ENCODE measurements around the gene ADGRG1.

DNA sequence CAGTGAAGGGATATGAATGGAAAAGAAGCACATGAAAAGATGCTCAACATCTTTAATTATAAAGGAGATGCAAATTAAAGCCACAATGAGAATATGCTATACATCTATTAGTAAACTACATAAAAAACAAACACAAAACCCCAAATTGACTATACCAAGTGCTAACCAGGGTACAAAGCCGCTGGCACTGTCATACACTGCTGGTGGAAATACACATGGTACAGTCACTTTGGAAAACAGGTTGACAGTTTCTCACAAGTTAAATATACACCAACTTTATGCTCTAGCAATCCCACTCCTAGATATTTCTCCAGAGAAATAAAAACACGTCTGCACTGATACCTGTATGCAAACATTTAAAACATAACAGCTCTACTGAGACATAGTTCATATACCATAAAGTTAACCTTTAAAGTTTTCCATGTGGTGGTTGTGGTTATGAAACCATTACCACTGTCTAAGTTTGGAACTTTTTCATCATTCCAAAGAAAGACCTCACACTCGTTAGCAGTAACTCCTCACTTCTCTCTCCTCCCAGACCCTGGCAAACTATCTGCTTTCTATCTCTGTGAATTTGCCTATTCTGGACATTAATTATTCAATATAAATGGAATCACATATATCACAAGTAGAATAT is 43.3 kb upstream of the ADGRG1 start:
- TF ChIP-seq NFYB (CRISPR knock-in tag; conservative IDR thresholded peaks at IDR 0.05; ENCODE audit: low read depth), result no peak
- TF ChIP-seq E2F1 (CRISPR knock-in tag; IDR thresholded peaks at IDR 0.05), result no peak
- TF ChIP-seq, protein P1, sequence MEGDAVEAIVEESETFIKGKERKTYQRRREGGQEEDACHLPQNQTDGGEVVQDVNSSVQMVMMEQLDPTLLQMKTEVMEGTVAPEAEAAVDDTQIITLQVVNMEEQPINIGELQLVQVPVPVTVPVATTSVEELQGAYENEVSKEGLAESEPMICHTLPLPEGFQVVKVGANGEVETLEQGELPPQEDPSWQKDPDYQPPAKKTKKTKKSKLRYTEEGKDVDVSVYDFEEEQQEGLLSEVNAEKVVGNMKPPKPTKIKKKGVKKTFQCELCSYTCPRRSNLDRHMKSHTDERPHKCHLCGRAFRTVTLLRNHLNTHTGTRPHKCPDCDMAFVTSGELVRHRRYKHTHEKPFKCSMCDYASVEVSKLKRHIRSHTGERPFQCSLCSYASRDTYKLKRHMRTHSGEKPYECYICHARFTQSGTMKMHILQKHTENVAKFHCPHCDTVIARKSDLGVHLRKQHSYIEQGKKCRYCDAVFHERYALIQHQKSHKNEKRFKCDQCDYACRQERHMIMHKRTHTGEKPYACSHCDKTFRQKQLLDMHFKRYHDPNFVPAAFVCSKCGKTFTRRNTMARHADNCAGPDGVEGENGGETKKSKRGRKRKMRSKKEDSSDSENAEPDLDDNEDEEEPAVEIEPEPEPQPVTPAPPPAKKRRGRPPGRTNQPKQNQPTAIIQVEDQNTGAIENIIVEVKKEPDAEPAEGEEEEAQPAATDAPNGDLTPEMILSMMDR (IDR thresholded peaks at IDR 0.05), result no peak
- no peak for TF ChIP-seq TEAD4 (CRISPR knock-in tag; IDR thresholded peaks at IDR 0.05)
- no peak for TF ChIP-seq PRRX2 (CRISPR knock-in tag; IDR thresholded peaks at IDR 0.05)
- TF ChIP-seq ZBTB43 (CRISPR knock-in tag; IDR thresholded peaks at IDR 0.05), result no peak
- no peak for TF ChIP-seq NR1H2 (CRISPR knock-in tag; IDR thresholded peaks at IDR 0.05)
- no peak for TF ChIP-seq ZNF512 (CRISPR knock-in tag; IDR thresholded peaks at IDR 0.05; ENCODE audit: borderline replicate concordance)
- no peak for TF ChIP-seq NFATC4 (CRISPR knock-in tag; IDR thresholded peaks at IDR 0.05)
- no peak for TF ChIP-seq ZNF263 (CRISPR knock-in tag; IDR thresholded peaks at IDR 0.05; ENCODE audit: low read depth)
- TF ChIP-seq ZMAT4 (CRISPR knock-in tag; IDR thresholded peaks at IDR 0.05), result no peak
